Nephron (organoid): ENCODE data around the gene ZDHHC24.
A peak's percentile ranks its signal among the peaks of the same experiment; 100 is the strongest.

Experiments
- H3K27ac Mint-ChIP-seq, 3 experiments: 2 replicates each; pipeline ENCODE4 v1.8.0; 2020; ENCODE audit warnings: mixed read lengths in 3 of 3, mild to moderate bottlenecking in 2 of 3, moderate library complexity in 1 of 3
- H3K27me3 Mint-ChIP-seq: 2 replicates; pipeline ENCODE4 v1.8.0; 2021; ENCODE audit warnings: low read depth, mild to moderate bottlenecking, moderate library complexity, mixed read lengths
- H3K36me3 Mint-ChIP-seq: 2 replicates; pipeline ENCODE4 v1.8.0; 2020; ENCODE audit warnings: low read depth, mixed read lengths
- H3K4me1 Mint-ChIP-seq: 2 replicates; pipeline ENCODE4 v1.8.0; 2020; ENCODE audit warnings: mixed read lengths
- H3K4me3 Mint-ChIP-seq, 3 experiments: 2 replicates each; pipeline ENCODE4 v1.8.0; 2020; ENCODE audit warnings: mild to moderate bottlenecking in 3 of 3, mixed read lengths in 3 of 3, moderate library complexity in 2 of 3
- H3K9me3 Mint-ChIP-seq: 2 replicates; pipeline ENCODE4 v1.8.0; 2020; ENCODE audit warnings: mixed read lengths
- CTCF ChIP-seq, 3 experiments: fragments of 200-600 bp; sonication (generic); IDR thresholded peaks; one replicate each; pipeline ENCODE4 v1.5.0; 2021; ENCODE audit warnings: antibody characterized with exemption in 3 of 3; ENCODE audit not compliant: unreplicated experiment in 3 of 3

The ZDHHC24 gene

GRCh38 chr11:66580803-66581202 lies 35.0 kb upstream of the ZDHHC24 start:
- no peak for TF ChIP-seq CTCF (IDR thresholded peaks at IDR 0.05; ENCODE audit: unreplicated experiment in 3 of 3)
- Mint-ChIP-seq H3K36me3 (no peaks in the 10 kb centered on the region), H3K27ac (peak overlapping the region; percentile 24 to 65 (median 25)), H3K4me1 (peaks cover 23% of the 10 kb centered on the region), H3K9me3 (peaks cover 2% of the 10 kb centered on the region), H3K27me3 (peaks cover 6% of the 10 kb centered on the region), H3K4me3 (peak overlapping the region in 1 of 3 experiments; percentile 3)

- Mint-ChIP-seq H3K4me1 (peaks cover 23% of the 10 kb centered on the region), H3K36me3 (no peaks in the 10 kb centered on the region), H3K27me3 (no peaks in the 10 kb centered on the region), H3K27ac (no peak overlapping the region), H3K4me3 (no peak overlapping the region), H3K9me3 (peaks cover 3% of the 10 kb centered on the region)
- TF ChIP-seq CTCF (IDR thresholded peaks at IDR 0.05; ENCODE audit: unreplicated experiment in 3 of 3), result peak; percentile 73 to 77 (median 75)
Observed at GRCh38 chr11:66579017-66579606, 33.3 kb upstream of the ZDHHC24 start.

GRCh38 chr11:66570850-66571180 lies 25.0 kb upstream of the ZDHHC24 start:
- Mint-ChIP-seq H3K9me3 (peaks cover 5% of the 10 kb centered on the region), H3K4me1 (peaks cover 13% of the 10 kb centered on the region), H3K4me3 (no peak overlapping the region), H3K36me3 (no peaks in the 10 kb centered on the region), H3K27me3 (peaks cover 5% of the 10 kb centered on the region), H3K27ac (peak overlapping the region in 2 of 3 experiments; percentile 79 to 91)
- TF ChIP-seq CTCF (IDR thresholded peaks at IDR 0.05; ENCODE audit: unreplicated experiment in 3 of 3), result no peak

- H3K9me3 Mint-ChIP-seq, result peaks cover 5% of the 10 kb centered on the region
- peaks cover 5% of the 10 kb centered on the region for H3K27me3 Mint-ChIP-seq
- no peak for TF ChIP-seq CTCF (IDR thresholded peaks at IDR 0.05; ENCODE audit: unreplicated experiment in 3 of 3)
- peaks cover 13% of the 10 kb centered on the region for H3K4me1 Mint-ChIP-seq
- no peaks in the 10 kb centered on the region for H3K36me3 Mint-ChIP-seq
- no peak overlapping the region for H3K4me3 Mint-ChIP-seq
- peak overlapping the region; percentile 47 to 91 (median 79) for H3K27ac Mint-ChIP-seq
Observed at GRCh38 chr11:66570079-66570849, 24.4 kb upstream of the ZDHHC24 start.

GRCh38 chr11:66569076-66569475 lies 23.2 kb upstream of the ZDHHC24 start:
- Mint-ChIP-seq H3K27me3 (peaks cover 5% of the 10 kb centered on the region), H3K36me3 (no peaks in the 10 kb centered on the region), H3K9me3 (peaks cover 3% of the 10 kb centered on the region), H3K27ac (no peak overlapping the region), H3K4me3 (no peak overlapping the region), H3K4me1 (peaks cover 13% of the 10 kb centered on the region)
- TF ChIP-seq CTCF (IDR thresholded peaks at IDR 0.05; ENCODE audit: unreplicated experiment in 3 of 3), result no peak
